NCI-H1105 treated with DMSO at 0.1 percent for 48 hours (cell line): ENCODE results near the gene BPIFB2.
"Not testable (repeated sequence)": the region's sequence is repeated elsewhere in the genome, so short reads cannot be mapped to it uniquely, and the experiment has no call there.

Experiments used
- DNase-seq: peaks from one replicate; lab custom pipeline; 2025; lab: John Stamatoyannopoulos, UW

Gene BPIFB2

GRCh38 chr20:32971703-32972161, 35.8 kb upstream of the BPIFB2 start:
- DNase-seq, result no peak

- DNase-seq, result no peak
These were observed 35.1 kb upstream of the BPIFB2 start for GRCh38 chr20:32972181-32973076.

- DNase-seq, result no peak
These were observed 34.3 kb upstream of the BPIFB2 start for GRCh38 chr20:32973077-32973717.

- DNase-seq, result not testable (repeated sequence)
These were observed 33.1 kb upstream of the BPIFB2 start for GRCh38 chr20:32974204-32975064.

GRCh38 chr20:32975121-32975520, 32.4 kb upstream of the BPIFB2 start:
- not testable (repeated sequence) for DNase-seq

GRCh38 chr20:32975698-32976674, 31.5 kb upstream of the BPIFB2 start:
- DNase-seq, result no peak

- no peak for DNase-seq
These were observed 30.8 kb upstream of the BPIFB2 start for GRCh38 chr20:32976746-32977145.

GRCh38 chr20:32977281-32978008, 30.1 kb upstream of the BPIFB2 start:
- no peak for DNase-seq

- no peak for DNase-seq
These were observed 29.5 kb upstream of the BPIFB2 start for GRCh38 chr20:32978009-32978335.

- no peak for DNase-seq
These were observed 28.1 kb upstream of the BPIFB2 start for GRCh38 chr20:32979201-32979998.

- DNase-seq, result no peak
These were observed 27.2 kb upstream of the BPIFB2 start for GRCh38 chr20:32980131-32980941.

- DNase-seq, result no peak
These were observed 26.5 kb upstream of the BPIFB2 start for GRCh38 chr20:32980990-32981389.

- peak; percentile 28 for DNase-seq
These were observed 24.7 kb upstream of the BPIFB2 start for GRCh38 chr20:32982617-32983458.

- DNase-seq, result no peak
These were observed 23.9 kb upstream of the BPIFB2 start for GRCh38 chr20:32983459-32984112.

- no peak for DNase-seq
These were observed 23.3 kb upstream of the BPIFB2 start for GRCh38 chr20:32984196-32984595.

- no peak for DNase-seq
These were observed 22.7 kb upstream of the BPIFB2 start for GRCh38 chr20:32984631-32985354.

- no peak for DNase-seq
These were observed 21.9 kb upstream of the BPIFB2 start for GRCh38 chr20:32985596-32985995.
